Heart right ventricle (tissue), 16 donors: ENCODE measurements around the gene NR4A1. TPM values are rescaled to one million over a fixed set of nuclear protein-coding genes. Genes with fewer than 3 reads are reported as not detected.
A peak's percentile ranks its signal among the peaks of the same experiment; 100 is the strongest.

ENCODE experiments used
- ATAC-seq, 8 donors: fragments of 200-7000 bp; cut with Tn5 transposase; one replicate each; pipeline ENCODE4 v1.9.1; 2020; ENCODE audit warnings: mild to moderate bottlenecking in 8 of 8, moderate library complexity in 8 of 8, moderate number of reproducible peaks in 1 of 8
- DNase-seq, 2 donors: peaks; one replicate each; pipeline ENCODE4 v3.0.0-alpha.2; 2020
- H3K27ac ChIP-seq, 10 donors: fragments of 200-600 bp; sonication (generic) in 2 of 10; one replicate each; pipeline versions ENCODE4 v1.5.0 to v1.8.0; 2020 to 2022; ENCODE audit warnings: mild to moderate bottlenecking in 3 of 10
- H3K27me3 ChIP-seq, 7 donors: fragments of 200-600 bp; one replicate each; pipeline ENCODE4 v1.8.0; 2021 to 2022; ENCODE audit warnings: mild to moderate bottlenecking in 2 of 7
- H3K36me3 ChIP-seq, 9 donors: fragments of 200-600 bp; sonication (generic) in 1 of 9; one replicate each; pipeline versions ENCODE4 v1.5.0 to v1.8.0; 2020 to 2022; ENCODE audit warnings: mild to moderate bottlenecking in 2 of 9
- H3K4me1 ChIP-seq, 9 donors: fragments of 200-600 bp; sonication (generic) in 1 of 9; one replicate each; pipeline versions ENCODE4 v1.5.0 to v1.8.0; 2020 to 2022; ENCODE audit warnings: mild to moderate bottlenecking in 4 of 9
- H3K4me3 ChIP-seq, 10 donors: fragments of 200-600 bp; sonication (generic) in 2 of 10; one replicate each; pipeline versions ENCODE4 v1.5.0 to v1.8.0; 2020 to 2022; ENCODE audit warnings: mild to moderate bottlenecking in 7 of 10, moderate library complexity in 2 of 10
- H3K9me3 ChIP-seq, 11 donors: fragments of 200-600 bp in 10 of 11; sonication (generic) in 2 of 11; one replicate each; pipeline versions ENCODE4 v1.5.0 to v1.8.0; 2013 to 2022; ENCODE audit warnings: mild to moderate bottlenecking in 2 of 11, control low read depth in 1 of 11, moderate library complexity in 1 of 11
- CTCF ChIP-seq, 9 donors: fragments of 200-600 bp; sonication (generic) in 2 of 9; IDR thresholded peaks; one replicate each; pipeline versions ENCODE4 v1.5.0 to v1.8.0; 2021 to 2022; ENCODE audit warnings: antibody characterized with exemption in 9 of 9, mild to moderate bottlenecking in 5 of 9, moderate library complexity in 1 of 9
- WGBS, 2 donors: extraction: QIAGEN DNeasy Blood & Tissue Kit; methylation state at CpG; one replicate each; pipeline ENCODE4 v1.1.7; 2013; ENCODE audit warnings: inconsistent platforms in 1 of 2; 5-methylcytosine and 5-hydroxymethylcytosine counted together
- intact Hi-C, 10 donors: fragments of 100-400 bp; cut with DNase I; formaldehyde crosslinking; loops; one replicate each; pipeline versions ENCODE4 v1.11.1 to v1.14.2; 2022
- polyA plus RNA-seq, 2 donors: library from polyadenylated mRNA; stranded (reverse); fragments of 200-250 nt; gene quantifications; one replicate each; pipeline ENCODE4 v1.2.3, GENCODE V29; 2013
- total RNA-seq, 10 donors: library from RNA; stranded (reverse); fragmentation: NEBNext Ultra II Directional in 3 of 10; extraction: Animal tissue kit (Norgen Biotek cat#: 25700) in 3 of 10; gene quantifications; one replicate each; pipeline versions ENCODE4 v1.2.1 to v1.2.4, GENCODE V29; 2021 to 2023
- donor health status: Arrhythmogenic right ventricular cardiomyopathy.
- donor health status: ischemic (EF 13 %, LVEDD 7.1; RV severe dilation, severe dysfunction).
- donor health status: healthy with polysubstance abuse.
- donor health status: DM: no; HTN: yes; CAD: no.
- donor health status: DM: no; HTN: no; CAD: no.
- donor health status: ischemic (EF 25% LVEDD 6.9; RV normal size, moderate dysfunction).
- donor health status: ischemic (EF 25% LVEDD 5.7; RV mildly dilated, moderate dysfunction).
- donor health status: healthy.
- donor health status: DM: yes; HTN: yes; CAD: no.
- donor health status: Ischemic cardiomyopathy.
- donor health status: ischemic (EF 35%, LVEDD 5.7; RV mildly dilated, moderate dysfunction).
- donor health status: nonischemic (EF 11% LVEDD 7.7; RV severe dilation, severe dysfunction).
- donor health status: DM: yes; HTN: yes; CAD: no.
- donor health status: PGD.
- donor health status: ischemic (EF 29% LVEDD 5.4; RV normal size, mild dysfunction).
- donor health status: nonischemic (EF 23%, LVEDD 6.1; RV moderate dilation, normal function).

The NR4A1 gene
- total and polyA plus RNA-seq, 12 donors, result 34.6 to 588 (median 99.0) TPM

GRCh38 chr12:52045794-52046199, 5.4 kb upstream of the NR4A1 start:
- 19 to 26% methylated on average over 4 of the region's 4 CpGs for WGBS, 2 donors
- TF ChIP-seq CTCF (IDR thresholded peaks at IDR 0.05), result no peak
- Histone ChIP-seq H3K27me3 (peaks cover 0 to 5% (median 0%) of the 10 kb centered on the region in 7 donors), H3K4me3 (peak overlapping the region in 9 of 10 donors; percentile 34 to 65 (median 53)), H3K27ac (peak overlapping the region; percentile 90 to 100 (median 96)), H3K9me3 (no peaks in the 10 kb centered on the region), H3K4me1 (peaks cover 57 to 100% (median 89%) of the 10 kb centered on the region in 9 donors), H3K36me3 (peaks cover 0 to 6% (median 0%) of the 10 kb centered on the region in 9 donors)
- peak; percentile 66 to 70 for DNase-seq
- intact Hi-C loops, result no loop called here
- ATAC-seq, result peak in 7 of 8 donors; percentile 0 to 20 (median 3)

DNA sequence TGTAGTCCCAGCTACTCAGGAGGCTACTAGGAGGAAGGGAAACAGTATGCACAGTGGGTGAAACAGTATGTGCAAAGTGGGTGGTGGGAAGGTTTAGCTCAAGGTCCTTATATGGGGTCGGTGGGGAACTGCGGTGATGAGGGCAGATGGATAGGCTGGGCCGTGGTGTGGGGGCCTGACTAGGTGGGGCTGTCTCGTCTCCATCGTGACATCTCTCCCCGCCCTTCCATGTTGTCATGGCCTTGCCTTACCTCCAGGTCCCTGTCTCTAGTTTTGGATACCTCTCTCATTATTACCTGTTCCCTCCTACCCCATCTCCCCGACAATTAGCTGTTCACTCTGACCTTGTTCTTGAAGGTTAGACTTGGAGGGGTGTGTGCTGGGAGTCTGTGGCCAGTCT, 4.4 kb upstream of the NR4A1 start:
- DNase-seq, result no peak
- H3K9me3 ChIP-seq, result no peaks in the 10 kb centered on the region
- TF ChIP-seq CTCF (IDR thresholded peaks at IDR 0.05), result no peak
- H3K4me1 ChIP-seq, result peaks cover 52 to 97% (median 84%) of the 10 kb centered on the region in 9 donors
- no peak overlapping the region for H3K4me3 ChIP-seq
- 77 to 93% methylated on average over 7 of the region's 7 CpGs for WGBS, 2 donors
- peaks cover 0 to 6% (median 0%) of the 10 kb centered on the region in 9 donors for H3K36me3 ChIP-seq
- H3K27ac ChIP-seq, result peak overlapping the region in 6 of 10 donors; percentile 92 to 100 (median 98)
- intact Hi-C loops, result no loop called here
- H3K27me3 ChIP-seq, result peaks cover 0 to 5% (median 0%) of the 10 kb centered on the region in 7 donors
- ATAC-seq, result no peak

- Histone ChIP-seq H3K9me3 (no peaks in the 10 kb centered on the region), H3K4me1 (peaks cover 38 to 95% (median 71%) of the 10 kb centered on the region in 9 donors), H3K36me3 (peaks cover 0 to 20% (median 1%) of the 10 kb centered on the region in 9 donors), H3K4me3 (no peak overlapping the region), H3K27me3 (peaks cover 0 to 5% (median 0%) of the 10 kb centered on the region in 7 donors), H3K27ac (peak overlapping the region in 6 of 10 donors; percentile 47 to 97 (median 93))
- no peak for TF ChIP-seq CTCF (IDR thresholded peaks at IDR 0.05)
- DNase-seq (no peak), ATAC-seq (no peak)
- 79 to 84% methylated on average over 4 of the region's 4 CpGs for WGBS, 2 donors
- intact Hi-C loops, result no loop called here
Measured at GRCh38 chr12:52049286-52049685, 2.0 kb upstream of the NR4A1 start.

DNA sequence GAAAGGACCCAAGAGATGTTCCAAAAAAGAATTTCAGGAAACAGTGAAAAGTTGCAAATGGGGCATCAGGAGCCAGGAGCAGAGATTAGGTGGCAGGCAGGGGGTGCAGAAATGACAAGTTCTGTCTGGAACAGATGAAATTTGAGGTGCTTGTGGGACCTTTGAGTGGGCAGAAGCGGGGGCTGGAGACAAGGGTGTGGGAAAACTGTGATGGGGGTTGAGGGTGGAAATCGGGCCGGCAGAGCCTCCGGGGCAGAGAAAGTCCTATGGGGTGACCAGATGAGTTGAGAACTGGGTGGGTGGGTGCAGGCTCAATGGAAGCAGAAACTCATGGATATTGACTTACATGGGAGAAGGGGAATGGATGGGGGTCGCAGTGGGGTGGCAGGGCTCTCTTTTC, 1.6 kb upstream of the NR4A1 start:
- TF ChIP-seq CTCF (IDR thresholded peaks at IDR 0.05), result no peak
- Histone ChIP-seq H3K36me3 (peaks cover 0 to 24% (median 5%) of the 10 kb centered on the region in 9 donors), H3K27me3 (peaks cover 0 to 5% (median 0%) of the 10 kb centered on the region in 7 donors), H3K9me3 (no peaks in the 10 kb centered on the region), H3K4me3 (peak overlapping the region in 4 of 10 donors; percentile 48 to 77 (median 64)), H3K27ac (peak overlapping the region in 8 of 10 donors; percentile 88 to 98 (median 96)), H3K4me1 (peaks cover 38 to 92% (median 68%) of the 10 kb centered on the region in 9 donors)
- DNase-seq, result no peak
- 91% methylated on average over 5 of the region's 5 CpGs for WGBS, 2 donors
- intact Hi-C loops, result loop anchor here in 4 of 10 donors (1.0 to 5.0 kb wide), 4 partner anchors 17 to 78 kb away; partner anchors contain the start of gene ATG101 (in 1 of the 4)
- no peak for ATAC-seq
